ENCODE data around the gene DESI2. TPM values are rescaled to one million over a fixed set of nuclear protein-coding genes. Genes with fewer than 3 reads are reported as not detected.

The DESI2 gene
- total RNA-seq = 10 to 100 TPM; 26.8 to 39.0 TPM

GRCh38 chr1:244652623-244653438, at the start of gene DESI2:
Gene DESI2, plus strand, starts transcription at chr1:244653126. Its CDS starts 188 bp downstream, at chr1:244653314.

Small RNA genes lying within 50 kb of the gene (small RNA-seq; reads per million reads assigned to genes)
- 0 reads per million in 2 donors for gene AL451007.1

Other genes starting within 250 kb of the DESI2 start
- gene ADSS2, start 201.2 kb upstream of the DESI2 start, total RNA-seq = 10 to 100 TPM; 32.7 to 55.9 TPM
- gene CATSPERE, start 191.9 kb upstream of the DESI2 start, total RNA-seq = 1 to 10 TPM in 1 of 2 donors, under 1 TPM in 1; 1.00 to 4.5 TPM
- 10 to 100 TPM; 15.7 to 17.9 TPM for gene COX20, start 182.5 kb downstream of the DESI2 start, total RNA-seq
- 100 to 1,000 TPM; 178 to 253 TPM for gene HNRNPU, start 211.4 kb downstream of the DESI2 start, total RNA-seq

All from melanocyte of skin (primary cell).